Superior temporal gyrus (tissue), 1 donor: ENCODE results near the gene TRAPPC2L.

Experiments used
- DNase-seq: peaks from one replicate; pipeline ENCODE4 v3.0.0-alpha.2; 2016; ENCODE audit errors: extremely low spot score

TRAPPC2L gene

DNA sequence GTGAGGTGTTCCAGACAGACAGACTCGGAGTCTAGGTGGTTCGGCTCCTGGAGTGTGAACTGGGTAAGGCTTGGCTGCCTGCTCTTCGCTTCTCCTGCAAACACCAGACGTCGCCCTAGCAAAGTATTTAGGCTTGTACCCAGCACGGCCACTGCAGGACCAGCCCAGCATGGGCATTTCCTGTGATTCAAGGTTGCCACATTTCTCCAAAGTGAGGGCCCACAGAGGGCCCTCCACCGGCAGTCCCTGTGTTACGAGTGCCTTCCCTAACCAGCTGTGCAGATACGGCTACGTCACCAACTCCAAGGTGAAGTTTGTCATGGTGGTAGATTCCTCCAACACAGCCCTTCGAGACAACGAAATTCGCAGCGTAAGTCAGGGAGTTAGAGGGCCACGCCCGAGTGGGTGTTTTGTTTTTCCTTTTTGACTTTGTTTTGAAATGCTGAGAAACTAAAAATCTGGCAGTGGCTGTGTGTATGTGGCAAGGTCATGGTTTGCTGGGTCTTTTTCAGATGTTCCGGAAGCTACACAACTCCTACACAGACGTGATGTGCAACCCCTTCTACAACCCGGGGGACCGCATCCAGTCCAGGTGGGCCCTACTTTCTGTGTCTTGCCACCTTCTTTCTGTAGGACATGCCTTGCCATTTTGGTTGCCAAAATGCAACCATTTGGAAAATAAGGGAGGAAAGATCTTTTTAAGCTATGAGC, 2.6 kb downstream of the TRAPPC2L start:
- no peak for DNase-seq

DNA sequence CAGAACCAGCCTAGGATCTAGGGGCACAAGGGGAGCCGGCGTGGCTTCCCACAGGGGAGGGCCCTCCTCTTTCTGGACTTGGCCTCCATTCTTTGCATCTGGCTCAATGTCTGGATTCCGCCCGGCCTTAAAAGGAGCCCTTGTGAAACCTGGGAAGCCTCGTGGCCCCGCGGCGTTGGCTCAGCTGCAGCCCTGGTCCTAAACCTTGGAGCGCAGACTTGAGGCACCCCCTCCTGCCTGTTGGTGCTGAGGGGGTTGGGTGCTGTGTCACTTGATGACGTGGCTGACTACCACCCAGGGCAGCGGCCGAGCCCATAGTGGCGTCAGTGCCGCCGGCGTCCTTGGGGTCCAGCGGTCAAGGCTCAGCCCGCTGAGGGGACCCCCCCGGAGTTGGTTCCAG, 4.4 kb downstream of the TRAPPC2L start:
- DNase-seq = no peak

DNA sequence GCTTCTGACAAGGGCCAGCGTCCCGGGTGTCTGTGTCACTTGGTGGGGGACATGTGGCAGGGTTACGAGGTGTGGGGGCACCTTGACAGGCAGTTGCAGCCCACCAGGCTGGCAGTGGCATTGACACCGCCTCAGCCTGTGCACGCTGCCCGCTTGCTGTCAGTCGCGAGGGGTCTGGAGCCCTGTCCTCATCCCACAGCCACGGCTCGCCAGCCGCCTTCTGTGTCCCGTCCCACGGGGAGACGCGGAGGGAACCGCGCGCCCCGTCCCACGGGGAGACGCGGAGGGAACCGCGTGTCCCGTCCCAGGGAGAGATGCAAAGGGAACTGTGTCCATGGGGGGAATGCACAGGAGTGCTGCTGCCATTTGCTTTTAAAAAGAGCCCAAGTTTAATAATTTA, 6.0 kb downstream of the TRAPPC2L start:
- no peak for DNase-seq

GRCh38 chr16:88863426-88863825, 6.5 kb downstream of the TRAPPC2L start:
- DNase-seq = no peak

- DNase-seq = no peak
These were observed 7.2 kb downstream of the TRAPPC2L start for GRCh38 chr16:88864099-88864498.

DNA sequence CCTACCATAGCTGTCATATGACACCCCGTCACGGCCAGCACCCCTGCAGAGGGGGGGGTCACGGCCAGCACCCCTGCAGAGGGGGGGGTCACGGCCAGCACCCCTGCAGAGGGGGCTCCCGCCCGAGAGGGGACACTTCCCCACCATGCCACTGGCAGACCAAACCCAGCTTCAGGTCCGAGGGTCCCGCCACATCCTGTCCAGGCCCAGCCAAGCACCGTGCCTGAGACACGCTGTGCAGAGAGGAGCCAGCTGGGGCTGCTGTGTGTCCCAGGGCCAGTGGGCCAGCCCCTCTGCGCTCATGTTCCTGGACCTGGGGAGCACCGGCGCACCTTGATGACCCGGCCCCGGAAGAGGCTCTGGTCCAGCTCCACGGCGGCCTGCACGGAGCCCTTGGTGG, 7.6 kb downstream of the TRAPPC2L start:
- no peak for DNase-seq

- no peak for DNase-seq
These were observed 8.4 kb downstream of the TRAPPC2L start for GRCh38 chr16:88865310-88865709.

GRCh38 chr16:88865742-88866141, 8.8 kb downstream of the TRAPPC2L start:
- DNase-seq = no peak

DNA sequence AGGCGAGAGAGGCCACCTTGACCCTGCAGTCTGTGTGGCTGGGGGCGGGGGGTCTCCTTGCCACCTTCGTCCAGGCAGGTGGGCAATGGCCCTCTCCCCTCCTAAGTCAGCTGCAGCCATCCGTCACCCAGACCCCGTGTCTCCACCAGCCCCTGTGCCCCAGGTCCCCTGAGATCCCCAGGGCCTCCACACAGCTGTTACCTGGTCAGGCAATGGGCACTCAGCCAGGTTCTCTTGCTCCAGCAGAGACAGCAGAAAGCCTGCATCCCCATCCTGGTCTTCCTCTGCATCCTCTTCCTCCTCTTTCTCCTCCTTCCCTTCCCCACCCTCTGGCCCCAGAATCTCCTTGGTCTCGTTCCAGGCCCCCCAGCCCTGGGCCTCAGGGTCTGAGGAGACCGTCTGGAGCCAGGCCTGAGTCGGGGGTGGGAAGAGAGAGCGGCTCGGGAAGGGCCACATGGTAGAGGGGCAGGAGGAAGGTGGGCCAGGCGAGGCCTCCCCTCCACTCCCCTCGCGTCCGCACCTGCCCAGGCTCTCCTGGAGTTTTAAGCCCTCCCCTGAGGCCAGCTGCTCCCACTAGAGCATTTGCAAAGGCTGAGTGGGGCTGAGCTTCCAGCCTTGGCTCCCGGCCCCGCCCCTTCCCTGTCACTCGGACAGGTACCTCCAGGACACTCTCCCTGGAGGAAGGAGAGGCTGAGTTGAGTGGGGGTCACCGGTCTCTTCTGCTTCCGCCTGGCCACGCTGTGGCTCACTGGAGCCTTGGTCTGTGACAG, 9.4 kb downstream of the TRAPPC2L start, which contains the start of gene PABPN1L:
PABPN1L (minus strand) TSS at position 510 of the 770 bp plus-strand sequence; CDS start at position 456, 54 bp downstream.
- DNase-seq = no peak

DNA sequence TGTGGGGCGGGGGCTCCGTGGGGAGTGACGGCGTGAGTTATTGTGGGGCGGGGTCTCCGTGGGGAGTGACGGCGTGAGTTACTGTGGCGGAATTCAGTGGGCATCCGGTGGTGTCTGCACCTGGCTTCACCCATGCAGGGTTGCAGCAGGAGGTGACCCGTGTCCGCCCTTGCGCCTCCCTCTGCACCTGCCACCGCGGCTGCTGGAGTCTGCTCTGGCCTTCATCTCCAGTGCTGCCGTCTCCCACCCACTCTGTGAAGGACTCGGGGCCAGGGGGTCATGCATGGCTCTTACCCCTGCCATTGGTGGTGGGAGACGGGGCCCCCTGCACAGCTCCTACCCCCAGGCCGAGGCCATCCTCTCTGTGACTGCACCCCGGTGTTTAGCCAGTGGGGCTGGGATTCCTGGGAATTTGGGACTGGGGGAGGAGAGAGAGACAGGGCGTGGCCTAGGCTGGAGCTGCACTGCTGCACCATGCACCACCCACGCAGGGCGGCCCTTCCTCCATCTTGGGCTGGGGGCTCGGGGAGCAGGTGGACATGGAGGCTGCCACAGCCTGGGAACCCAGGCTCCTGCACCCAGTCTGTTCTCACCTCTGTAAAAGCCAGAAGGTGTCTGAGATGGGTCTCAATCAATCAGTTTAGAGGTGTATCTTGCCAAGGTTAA, 10.8 kb downstream of the TRAPPC2L start:
- no peak for DNase-seq

DNA sequence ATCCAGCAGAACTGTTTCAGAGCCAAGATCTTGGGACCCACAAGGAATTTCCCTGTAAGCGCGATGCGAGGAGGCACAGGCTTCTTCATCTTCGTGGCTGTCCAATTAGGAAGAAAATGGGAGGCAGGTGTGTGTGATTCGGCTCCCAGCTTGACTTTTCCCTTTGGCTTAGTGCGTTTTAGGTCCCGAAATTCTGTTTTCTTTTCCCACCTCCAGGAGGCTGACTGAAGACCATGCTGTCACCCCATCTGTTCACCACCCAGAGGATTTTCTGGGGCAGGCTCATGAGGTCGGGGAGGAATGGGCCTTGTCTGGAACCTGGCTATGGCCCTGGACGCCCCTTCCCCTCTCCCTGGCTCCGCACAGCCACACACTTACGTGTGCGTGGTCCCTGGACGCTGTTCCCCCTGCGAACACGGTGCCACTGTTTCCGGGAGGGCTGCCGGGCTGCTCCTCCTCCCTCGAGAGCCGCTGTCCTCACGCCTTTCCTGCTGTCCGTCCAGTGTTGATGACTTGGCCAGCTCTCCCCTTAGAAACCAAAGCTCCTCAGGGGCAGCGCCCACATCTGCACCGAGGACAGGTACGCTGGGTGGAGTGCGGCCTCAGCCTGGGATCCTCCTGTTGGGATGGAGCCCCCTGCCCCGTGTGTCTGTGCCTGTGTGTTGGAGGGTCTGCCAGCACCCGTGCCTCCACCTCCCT, 12.2 kb downstream of the TRAPPC2L start:
- no peak for DNase-seq

DNA sequence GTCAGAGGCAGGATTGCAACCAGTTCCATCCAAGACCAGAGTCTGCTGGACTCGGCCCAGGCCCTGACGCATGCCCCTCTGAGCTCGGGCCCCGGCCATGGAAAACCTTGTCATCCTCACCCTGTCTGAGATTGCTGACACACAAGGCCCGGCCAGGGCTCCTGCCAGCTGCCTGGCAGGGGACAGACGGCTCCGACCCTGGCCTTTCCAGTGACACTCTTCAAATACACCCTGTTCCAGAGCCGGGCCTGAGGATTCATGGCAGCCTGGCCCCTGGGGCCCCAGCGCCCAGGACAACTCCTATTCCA, 12.7 kb downstream of the TRAPPC2L start:
- DNase-seq = no peak

DNA sequence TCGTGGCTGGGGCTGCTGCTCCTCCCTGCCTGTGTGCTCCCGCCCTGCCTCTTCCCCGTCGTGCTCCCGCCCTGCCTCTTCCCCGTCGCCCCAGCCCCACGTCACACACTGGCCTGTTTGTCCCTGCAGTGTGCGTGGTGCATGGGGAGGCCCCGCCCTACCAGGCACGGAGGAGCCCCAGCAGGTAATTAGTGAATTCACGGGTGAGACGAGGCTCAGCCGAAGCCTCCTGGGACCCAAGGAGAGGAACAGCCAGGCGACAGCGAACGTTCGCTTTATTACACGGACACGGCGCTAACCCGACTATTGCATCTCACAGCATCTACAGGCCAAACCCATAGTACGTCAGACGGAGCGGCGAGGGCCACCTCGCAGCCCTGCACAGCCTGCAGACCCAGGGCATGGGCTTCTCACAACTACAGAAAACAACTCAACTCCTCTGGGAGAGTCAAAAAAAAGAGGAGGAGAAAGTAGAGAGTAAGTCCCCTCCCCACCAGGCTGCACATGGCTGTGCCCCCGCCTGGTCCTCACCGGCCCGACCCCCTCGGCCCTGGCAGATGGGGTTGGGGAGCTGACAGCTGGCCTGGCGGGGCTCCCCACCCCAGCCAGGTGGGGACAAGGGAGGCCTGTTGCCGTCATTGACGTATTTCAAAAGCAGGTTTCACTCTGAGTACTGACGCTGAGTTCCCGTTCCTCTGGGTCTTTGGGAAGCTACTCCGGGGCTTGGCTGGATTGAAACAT, 13.9 kb downstream of the TRAPPC2L start:
- DNase-seq = no peak

DNA sequence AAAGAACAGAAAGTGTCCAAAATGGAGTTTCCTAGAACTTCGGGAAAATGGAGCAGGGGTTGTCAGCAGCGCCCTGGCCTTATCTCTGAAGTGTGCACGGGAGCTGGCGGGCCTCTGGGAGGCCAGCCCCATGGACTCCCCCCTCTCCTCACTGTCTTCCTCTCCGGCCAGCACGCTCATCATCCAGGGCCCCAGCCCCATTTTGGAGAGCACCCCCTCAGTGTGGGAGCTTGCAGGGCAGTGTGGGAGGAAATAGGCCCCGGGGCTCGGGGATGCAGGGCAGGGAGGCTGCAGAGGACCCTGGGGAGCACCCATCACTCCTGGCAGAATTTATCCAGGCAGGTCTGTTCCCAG, 14.4 kb downstream of the TRAPPC2L start:
- no peak for DNase-seq

GRCh38 chr16:88871730-88872416, 14.9 kb downstream of the TRAPPC2L start:
- no peak for DNase-seq

DNA sequence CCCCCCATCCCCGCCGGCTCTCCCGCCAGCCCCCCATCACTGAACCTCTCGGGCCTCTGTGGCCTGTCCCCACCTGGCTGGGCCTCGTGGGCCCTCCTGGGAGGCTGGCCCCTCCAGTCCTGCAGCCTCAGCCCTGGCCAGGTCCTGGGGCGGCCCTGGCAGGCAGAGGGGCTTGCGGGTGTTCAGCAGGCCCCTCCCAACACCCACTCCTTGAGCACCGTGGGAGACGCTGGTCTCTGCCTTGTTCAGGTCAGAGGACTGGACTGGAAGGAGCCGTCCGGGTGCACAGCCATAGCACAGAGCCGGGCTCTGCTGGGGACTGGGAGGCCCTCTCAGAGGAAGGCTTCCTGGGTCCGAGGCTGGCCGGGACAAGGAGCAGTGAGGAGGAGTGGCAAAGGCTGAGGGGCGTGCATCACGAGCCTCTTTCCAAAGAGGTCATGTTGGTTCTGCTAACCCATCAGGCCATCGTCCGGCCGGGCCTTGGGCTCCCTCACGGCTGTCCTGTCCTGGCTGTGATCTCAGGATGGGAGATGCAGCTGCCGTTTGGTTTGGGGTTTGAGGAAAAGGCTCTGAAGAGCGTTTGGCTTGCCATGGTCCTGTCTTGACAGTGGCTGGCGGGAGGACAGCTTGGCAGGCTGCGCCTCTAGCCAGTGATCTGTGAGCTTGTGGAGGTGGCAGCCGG, 15.9 kb downstream of the TRAPPC2L start:
- no peak for DNase-seq

DNA sequence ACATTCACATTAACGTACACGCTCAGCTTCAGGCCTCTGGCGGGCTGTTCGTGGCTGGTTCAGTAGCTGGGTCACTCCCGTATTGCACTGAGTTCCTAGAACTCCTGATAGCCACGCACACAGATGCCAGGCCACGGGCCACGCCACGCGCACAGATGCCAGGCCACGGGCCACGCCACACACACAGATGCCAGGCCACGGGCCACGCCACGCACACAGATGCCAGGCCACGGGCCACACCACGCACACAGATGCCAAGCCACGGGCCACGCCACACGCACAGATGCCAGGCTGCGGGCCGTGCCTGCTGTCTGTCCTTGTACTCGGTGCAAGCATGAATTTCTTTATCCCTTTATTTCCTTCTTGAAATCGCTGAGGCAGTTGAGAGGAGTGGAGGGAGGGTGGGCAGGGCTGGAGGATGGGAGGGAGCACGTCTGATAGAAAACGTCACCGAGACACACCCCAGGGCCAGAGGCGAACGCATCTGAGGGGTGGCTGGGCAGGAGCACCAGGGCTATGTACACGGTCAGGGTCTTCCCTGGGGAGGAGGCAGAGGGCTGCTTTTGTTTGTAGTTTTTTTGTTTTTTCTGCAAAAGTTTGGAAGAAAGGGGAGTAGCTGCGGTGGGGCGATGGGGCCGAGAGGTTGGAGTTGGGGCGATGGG, 18.1 kb downstream of the TRAPPC2L start:
- DNase-seq = no peak

- DNase-seq = no peak
These were observed 18.8 kb downstream of the TRAPPC2L start for GRCh38 chr16:88875703-88876234.

DNA sequence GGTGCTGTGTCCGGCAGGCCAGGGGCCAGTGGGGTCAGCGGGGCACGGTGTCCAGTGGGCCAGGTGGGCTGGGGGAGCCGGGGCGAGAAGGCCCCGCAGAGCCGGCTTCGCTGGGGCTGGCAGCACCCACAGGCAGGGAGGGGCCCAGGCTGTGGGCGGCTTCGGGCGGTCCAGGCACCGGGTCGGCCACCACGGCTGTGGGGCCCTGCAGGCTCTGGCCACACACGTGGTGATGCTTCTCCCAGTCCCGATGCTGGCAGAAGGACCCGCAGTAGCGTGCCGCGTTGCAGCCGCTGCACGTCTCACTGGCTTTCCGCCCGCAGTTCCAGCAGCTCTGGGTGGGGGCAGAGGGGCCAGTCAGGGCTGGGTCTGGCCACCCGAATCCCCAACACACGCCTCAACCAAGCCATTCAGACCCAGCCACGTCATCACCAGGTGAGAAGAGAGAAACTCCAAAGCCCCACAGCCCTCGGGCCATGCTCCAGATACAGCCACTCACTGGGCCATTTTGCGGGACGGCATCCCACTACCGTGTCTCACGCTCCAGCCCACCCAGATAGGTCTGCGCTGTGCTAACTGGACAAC, 20.1 kb downstream of the TRAPPC2L start:
- DNase-seq = no peak
